T follicular helper cell (primary cell): ENCODE measurements around the gene ACYP2.

ENCODE experiments used
- DNase-seq: peaks from one replicate; pipeline ENCODE4 v3.0.0-alpha.2; 2020; ENCODE audit warnings: low read depth

The ACYP2 gene

DNA sequence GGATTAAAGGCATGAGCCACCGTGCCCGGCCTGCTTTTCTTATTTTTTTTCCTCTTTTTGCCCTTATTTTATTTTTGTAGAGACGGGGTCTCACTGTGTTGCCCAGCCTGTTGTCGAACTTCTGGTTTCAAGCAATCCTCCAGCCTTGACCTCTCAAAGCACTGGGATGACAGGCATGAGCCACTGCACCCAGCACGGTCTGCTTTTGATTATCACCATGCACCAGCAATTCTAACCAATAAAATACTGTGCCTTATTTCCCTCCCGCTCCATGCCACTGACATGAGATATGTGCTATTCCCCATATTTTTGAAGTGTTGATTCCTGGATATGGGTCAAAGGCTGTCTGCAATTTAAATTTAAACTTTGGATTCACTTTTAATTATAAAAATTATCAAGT, 42.9 kb downstream of the ACYP2 start:
- DNase-seq: no peak

DNA sequence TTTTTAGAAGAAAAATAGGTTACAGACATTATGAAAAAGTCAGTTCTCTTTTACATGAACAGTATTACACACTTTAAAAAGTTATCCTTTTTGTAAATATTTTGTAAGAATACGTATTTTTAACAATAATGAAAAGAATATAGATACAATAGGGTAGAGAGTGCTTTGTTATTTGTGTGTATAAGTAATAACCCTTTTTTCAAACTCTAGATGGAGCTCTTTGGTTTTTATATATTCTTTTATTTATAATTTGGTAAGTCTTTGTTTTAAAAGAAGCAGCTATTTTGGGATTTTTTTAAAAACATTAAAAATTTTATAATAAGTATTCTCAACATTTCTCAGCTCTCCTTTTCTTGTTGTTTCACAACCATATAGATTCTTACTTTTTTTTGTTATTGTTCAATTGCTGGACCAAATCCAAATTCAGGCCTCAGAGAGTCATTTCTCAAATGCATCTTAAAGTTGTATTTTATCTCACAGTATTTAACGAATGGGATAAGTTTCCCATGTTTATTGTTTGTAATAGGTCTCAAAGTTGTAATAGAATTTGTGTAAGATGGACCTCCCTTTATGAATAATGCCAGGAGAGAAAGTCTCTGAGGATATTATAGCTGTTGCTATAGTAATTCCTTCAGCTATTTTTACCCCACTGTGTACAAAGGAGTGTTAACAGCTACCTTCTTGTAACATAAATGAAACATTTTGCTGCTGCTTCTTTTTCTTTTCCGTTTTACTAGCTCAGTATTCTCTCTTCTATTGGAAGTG, 46.4 kb downstream of the ACYP2 start:
- no peak for DNase-seq

DNA sequence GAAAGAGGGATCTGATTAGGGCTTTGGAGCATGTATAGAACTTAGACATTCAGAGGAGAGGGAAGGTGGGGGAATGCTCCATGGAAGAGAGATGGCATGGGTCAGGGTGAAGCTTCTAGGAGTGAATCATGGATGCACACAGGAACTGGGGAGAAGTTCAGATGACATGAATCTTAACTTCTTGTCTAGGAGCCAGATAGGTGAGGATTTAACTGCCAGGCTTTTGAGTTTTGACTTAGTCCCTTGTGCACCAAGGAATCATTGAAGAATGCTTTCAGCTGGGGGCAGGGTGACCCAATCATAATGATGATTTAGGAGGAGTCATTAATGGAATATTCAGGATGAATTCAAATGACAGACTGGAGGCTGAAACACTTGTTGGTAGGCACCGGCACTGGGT, 48.7 kb downstream of the ACYP2 start:
- DNase-seq: no peak

- no peak for DNase-seq
Observed at GRCh38 chr2:54166121-54166773, 50.8 kb downstream of the ACYP2 start.

- no peak for DNase-seq
Observed at GRCh38 chr2:54176577-54176976, 61.2 kb downstream of the ACYP2 start.

- no peak for DNase-seq
Observed at GRCh38 chr2:54183281-54183680, 67.9 kb downstream of the ACYP2 start.

- DNase-seq: no peak
Observed at GRCh38 chr2:54183972-54184371, 68.6 kb downstream of the ACYP2 start.

DNA sequence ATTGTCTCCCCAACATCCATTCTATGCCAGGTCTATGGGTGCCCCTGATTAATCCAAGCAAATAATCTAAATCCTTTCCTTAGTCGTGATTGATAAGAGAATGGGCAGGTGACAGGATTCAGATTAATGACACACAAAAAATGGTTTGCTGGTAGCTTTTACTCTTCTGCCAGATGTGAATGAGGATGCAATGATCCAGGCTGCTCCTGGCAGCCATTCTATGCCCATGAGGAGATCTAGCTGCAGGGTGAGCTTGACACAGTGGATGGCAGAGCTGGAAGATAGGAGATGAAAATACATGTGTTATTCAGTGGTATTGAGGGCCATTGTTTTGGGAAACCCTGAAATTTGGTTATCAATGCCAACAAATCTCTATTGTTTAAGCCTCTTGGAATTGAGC, 69.7 kb downstream of the ACYP2 start:
- DNase-seq: no peak

DNA sequence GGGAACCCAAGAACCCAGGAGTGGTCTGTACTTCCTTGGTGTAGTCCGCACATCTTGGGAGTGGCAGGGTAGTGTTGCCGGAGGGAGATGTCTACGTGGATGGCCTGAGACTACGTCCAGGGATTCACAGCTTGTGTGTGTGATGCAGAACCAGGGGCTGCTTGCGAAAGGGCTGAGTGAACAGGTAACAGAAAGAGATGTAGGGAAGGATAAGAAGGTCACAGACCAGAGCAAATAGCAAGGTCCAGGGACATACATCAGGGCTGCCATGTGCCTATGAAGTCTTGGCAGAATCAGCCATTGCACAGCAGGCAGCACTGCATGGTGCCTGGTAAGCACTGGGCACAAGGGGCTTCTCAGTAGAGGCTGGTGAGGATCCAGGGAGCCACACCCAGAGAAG, 71.9 kb downstream of the ACYP2 start:
- no peak for DNase-seq

DNA sequence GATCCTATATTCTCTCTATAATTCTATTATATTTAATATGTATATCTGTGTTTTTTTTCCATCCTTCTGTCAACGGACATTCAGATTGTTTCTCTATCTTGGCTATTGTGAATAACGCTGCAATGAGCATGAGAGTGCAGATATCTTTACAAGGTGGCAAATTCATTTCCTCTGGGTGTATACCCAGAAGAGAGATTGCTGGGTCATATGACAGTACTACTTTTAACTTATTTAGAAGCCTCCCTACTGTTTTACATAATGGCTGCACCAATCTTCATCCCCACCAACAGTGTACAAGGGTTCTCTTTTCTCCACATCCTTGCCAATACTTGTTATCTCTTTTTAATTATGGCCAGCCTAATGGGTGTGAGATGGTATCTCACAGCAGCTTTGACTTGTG, 74.1 kb downstream of the ACYP2 start:
- DNase-seq: no peak

- DNase-seq: no peak
Observed at GRCh38 chr2:54191361-54192135, 76.1 kb downstream of the ACYP2 start.

DNA sequence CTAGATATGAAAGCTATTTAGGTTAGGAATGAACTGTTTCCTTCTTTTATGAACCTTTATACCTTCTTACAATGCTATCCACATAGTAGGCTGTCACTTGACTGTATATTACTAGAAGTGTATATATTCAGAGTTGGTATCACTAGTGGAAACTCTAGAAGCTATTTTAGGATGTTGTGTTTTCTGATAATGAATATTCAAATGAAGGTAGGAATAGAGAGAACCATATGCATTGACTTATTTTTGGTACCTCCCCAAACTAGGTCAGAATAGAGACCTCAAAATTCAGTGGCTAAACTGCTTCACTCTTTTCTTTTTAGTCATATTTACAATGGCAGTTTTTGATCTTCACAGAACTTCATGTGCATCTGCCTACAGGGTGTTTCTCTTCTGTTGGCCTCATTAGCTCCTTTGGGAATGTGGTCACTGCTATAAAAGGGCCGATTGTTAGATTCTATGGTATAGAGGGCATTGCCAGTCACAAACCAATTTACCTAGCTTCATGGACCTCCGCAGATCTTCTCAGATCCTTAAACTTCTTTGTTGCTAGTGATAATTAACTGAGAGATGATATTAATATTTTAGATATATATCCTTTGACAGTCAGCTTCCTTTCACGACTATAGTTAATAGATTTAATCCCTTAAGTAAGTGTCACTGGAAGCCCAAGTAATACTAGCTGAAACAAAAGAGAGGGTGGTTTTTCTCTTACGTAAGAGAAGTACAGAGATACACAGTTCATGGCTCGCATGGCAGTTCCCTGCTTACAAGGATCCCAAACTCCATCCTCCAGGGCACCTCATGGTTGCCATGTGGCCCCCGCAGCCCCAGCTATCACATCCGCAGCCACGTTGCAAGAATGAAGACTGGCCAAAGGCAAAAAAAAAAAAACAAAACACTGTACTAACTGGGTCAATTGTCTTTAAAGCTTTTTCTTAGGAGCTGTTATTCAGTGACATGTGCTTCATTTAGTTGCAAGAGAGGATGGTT, 79.6 kb downstream of the ACYP2 start:
- DNase-seq: no peak

DNA sequence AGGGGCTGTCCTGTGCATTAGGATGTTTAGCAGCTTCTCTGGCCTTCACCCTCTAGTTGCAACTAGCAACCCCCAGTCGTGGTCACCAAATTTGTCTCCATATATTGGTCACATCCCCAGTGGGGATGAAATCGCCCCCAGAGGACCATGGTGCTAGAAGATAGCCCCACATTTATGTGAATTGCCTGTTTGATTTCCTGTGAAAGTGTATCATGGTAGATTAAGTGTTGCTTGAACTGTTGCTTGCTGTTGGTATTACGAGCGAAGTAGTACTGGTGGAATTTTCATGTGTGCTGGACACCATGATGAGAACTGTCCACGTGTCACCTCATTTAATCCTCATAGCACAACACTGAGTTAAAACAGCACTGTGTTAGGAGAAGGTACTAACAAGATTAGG, 81.2 kb downstream of the ACYP2 start:
- no peak for DNase-seq

DNA sequence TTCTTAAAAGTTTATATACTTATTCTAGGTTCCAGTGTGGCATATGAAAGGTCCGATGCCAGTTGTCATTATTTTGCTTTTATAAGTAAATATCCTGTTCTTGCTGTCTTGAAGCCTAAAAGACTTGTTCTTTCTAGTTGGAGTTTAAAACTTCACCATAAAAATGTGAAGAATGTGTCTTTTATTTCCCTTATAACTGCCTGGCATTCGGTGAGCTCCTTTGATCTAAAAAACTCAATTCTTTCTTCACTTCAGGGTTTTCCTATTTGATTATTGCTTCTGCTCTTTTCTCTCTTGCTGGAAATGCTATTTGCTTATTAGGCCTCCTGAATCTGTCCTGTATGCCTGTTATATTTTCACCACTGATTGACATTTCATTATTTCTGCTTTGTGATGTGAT, 89.1 kb downstream of the ACYP2 start:
- no peak for DNase-seq

DNA sequence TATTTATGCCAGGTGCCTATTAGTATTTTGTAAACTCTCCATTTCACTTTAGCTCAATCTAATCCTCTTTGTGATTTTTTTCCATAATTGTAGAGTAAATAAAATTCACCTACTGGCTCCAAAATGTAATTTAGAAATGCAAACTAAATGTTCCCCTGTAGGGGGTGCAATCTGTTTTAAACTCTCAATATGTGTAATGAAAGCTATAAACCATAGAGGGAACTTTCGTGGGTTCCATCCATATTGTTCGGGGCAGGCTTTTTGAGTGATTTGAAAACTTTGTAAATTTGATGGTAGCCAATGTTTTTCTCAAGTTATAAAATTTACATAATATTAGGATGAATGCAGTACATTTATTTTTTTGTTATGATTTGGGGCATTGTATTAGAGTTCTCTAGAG, 91.2 kb downstream of the ACYP2 start:
- DNase-seq: no peak

DNA sequence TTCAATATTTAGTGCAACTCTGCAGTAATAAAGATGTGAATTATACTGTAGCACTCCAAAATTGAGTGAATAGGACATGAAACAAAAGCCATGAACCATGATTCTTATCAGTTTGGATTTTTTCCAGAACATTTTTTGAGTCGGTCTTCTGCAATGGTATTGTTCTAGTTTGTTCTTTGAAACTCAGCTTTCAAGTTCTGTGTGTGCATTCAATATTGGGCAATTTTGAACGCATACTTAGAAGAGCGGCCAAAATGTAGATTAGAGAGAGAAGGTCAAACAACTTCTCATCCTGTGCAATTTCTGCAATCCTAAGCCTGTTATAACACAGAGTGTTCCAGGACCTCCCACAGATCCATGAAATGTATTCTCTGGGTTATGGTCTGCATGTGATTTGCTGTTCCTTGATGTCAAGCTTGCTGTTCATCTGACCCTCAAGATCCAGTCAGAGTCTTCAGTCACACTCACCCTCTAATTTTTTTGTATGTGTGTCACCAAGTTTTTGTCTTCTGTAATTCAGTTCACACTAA, 92.3 kb downstream of the ACYP2 start:
- no peak for DNase-seq

DNA sequence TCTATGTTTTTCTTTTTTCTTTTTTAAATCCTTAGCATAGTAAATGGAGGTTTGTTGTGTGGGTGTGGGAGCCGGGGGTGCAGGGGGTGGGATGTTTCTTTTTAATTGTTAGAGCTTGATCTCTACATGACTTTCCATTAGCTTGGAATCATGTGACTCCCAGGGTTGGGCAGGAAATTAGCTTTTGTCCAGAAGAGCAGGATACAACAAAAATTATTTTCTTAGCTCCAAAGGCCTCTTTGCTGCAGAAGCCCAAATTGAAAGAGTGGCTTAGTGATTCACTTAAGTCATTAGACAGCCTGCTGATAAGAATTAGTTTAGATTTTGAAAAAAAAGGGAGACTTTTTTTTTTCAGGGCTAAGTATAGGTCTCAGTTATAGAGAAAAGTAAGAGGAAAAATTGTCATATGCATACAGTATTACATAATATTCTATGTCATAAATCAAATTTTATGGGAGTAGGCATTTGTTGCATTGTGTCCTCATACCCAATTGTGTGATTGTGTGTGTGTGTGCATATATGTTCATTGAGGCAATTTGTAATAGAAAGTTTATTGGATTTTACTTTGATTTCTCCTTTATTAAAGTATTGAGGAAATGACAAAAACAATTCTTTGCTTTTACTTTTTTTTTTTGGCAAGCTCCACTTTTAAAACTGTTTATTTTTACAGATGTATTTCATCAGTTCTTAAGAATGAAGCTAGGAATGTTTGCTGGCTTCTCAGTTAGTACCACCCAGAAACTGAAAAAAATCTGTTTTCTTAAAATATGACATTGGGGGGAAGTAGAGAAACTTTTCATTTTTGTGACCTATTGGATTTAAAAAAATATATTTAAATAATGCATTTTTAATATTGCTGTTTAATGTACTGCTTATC, 93.2 kb downstream of the ACYP2 start:
- no peak for DNase-seq

GRCh38 chr2:54209379-54209778, 94.0 kb downstream of the ACYP2 start:
- no peak for DNase-seq

- DNase-seq: no peak
Observed at GRCh38 chr2:54212456-54212855, 97.0 kb downstream of the ACYP2 start.

DNA sequence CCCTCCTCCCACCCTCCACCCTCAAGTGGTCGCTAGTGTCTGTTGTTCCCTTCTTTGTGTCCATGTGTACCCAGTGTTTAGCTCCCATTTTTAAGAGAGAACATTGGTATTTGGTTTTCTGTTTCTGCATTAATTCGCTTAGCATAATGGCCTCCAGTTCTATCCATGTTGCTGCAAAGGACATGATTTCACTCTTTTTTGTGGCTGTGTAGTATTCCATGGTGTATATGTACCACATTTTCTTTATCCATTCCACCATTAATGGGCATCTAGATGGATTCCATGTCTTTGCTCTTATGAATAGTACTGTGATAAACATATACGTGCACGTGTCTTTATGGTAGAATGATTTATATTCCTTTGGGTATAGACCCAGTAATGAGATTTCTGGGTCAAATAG, 97.7 kb downstream of the ACYP2 start:
- no peak for DNase-seq

DNA sequence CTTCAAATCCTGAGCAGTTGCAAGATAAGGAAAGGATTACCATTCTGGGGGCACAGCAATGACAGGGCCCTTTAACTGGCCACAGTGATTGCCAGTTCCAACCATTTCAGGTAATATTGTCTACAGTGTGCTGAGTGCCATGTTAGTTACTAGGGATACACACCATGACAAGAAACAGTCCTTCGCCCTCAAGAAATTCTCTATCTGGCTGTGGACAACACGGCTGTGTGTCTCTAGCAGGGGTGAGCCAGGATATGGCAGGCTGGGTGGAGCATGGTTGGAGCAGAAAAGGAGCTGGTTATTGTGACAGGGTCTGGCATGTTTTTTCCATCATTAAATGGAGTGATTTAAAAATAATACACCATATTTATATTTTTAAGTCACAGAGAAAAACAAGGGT, 109.6 kb downstream of the ACYP2 start:
- no peak for DNase-seq
